GM19452 (cell line): ENCODE measurements around the gene CRYBG2.

Experiments used
- ATAC-seq: cut with Tn5 transposase; IDR thresholded peaks from one replicate; pipeline ENCODE4 v1.9.1; 2021; ENCODE audit not compliant: unreplicated experiment

CRYBG2 gene

DNA sequence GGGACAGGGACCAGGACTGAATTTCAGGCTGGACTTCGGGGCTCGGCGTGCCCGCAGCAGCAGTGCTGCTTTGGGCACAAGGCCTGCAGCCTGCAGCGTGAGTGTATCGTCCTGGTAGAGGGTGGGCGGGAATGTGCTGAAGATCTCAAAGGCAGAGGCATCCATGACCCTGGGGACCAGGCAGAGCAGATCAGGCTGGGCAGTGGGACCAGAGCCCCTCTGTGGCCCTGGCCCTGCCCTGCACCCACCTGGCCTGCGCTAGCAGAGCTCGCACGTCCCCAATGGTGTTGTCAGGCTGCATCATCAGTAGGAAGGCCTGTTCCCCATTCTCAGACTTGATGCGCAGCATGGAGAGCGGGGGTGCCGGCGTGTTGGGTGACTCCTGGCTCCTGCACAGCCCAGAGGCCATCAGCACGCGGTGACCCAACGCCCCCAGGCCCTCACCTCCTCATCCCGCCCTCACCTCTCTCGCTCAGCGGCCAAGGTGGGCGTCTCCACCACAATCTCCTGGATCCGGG lies 71.5 kb downstream of the CRYBG2 start:
- ATAC-seq, result no peak

DNA sequence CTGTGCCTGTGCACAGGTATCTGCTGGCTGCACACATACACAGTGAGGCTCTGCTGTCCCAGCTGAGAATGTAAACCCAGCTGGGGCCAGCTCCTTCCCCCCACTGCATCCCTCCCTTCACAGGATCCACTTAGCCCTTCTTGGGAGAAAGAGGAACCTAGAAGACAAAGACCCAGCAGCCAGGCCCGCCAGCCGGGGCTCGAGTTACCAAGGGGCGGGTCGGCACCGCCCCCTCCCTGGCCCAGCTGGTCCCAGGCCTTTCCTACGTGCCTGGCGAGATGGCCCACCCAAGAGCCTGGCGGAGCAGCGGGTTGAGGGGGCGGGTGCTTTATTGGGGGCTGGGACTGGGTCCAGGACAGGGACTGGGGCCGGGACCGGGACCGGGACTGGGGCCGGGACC lies 72.0 kb downstream of the CRYBG2 start:
- ATAC-seq, result no peak

DNA sequence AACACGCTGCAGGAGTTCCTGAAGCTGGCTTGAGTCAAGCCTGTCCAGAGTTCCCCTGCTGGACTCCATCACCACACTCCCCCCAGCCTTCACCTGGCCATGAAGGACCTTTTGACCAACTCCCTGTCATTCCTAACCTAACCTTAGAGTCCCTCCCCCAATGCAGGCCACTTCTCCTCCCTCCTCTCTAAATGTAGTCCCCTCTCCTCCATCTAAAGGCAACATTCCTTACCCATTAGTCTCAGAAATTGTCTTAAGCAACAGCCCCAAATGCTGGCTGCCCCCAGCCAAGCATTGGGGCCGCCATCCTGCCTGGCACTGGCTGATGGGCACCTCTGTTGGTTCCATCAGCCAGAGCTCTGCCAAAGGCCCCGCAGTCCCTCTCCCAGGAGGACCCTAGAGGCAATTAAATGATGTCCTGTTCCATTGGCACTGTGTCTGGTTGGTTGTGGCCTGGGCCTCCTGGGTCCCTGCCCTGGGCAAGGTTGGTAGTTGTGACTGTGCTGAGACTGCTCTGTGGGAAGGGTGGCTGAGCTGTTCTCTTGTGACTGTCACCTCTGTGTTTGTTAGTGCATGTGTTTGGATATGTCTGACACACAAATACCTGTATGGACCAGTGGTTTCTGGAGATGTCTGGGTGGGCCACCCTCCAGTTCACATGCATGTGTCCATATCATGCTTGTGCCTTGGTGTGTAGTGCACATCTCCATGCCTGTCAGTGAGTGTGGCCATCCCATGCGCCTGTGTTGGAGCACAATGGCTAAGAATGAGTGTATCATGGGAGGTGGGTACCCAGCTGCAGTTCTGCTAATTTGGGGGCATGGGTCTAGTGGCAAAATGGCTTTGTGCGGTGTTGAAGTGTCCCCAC lies 72.6 kb downstream of the CRYBG2 start:
- no peak for ATAC-seq

DNA sequence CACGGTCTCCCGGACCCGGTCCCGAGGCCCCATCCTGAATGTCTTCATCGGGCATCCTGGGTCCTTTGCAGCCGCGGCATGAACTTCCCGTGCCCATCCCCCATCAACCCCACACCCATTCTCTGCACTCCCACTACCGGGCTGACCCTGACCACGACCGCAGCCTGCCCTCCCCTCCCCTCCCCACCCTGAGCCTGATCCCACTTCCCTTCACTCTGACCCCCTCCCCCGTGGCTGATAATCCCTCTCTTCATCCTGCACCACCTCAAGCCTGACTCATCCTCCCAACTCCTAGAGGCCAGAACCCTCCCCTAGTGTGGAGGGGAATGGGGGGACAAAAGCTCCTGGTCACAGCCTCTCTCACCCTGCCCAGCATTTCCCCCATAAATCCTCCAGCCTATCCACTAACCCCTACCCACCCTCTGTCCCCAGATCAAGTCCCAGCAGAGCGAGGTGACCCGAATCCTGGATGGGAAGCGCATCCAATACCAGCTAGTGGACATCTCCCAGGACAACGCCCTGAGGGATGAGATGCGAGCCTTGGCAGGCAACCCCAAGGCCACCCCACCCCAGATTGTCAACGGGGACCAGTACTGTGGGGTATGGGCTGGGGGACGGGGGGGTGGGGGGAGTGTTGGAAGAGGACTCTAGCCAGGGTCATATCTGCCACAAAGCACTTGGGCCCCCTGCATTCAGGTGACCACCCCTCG lies 73.4 kb downstream of the CRYBG2 start:
- no peak for ATAC-seq

DNA sequence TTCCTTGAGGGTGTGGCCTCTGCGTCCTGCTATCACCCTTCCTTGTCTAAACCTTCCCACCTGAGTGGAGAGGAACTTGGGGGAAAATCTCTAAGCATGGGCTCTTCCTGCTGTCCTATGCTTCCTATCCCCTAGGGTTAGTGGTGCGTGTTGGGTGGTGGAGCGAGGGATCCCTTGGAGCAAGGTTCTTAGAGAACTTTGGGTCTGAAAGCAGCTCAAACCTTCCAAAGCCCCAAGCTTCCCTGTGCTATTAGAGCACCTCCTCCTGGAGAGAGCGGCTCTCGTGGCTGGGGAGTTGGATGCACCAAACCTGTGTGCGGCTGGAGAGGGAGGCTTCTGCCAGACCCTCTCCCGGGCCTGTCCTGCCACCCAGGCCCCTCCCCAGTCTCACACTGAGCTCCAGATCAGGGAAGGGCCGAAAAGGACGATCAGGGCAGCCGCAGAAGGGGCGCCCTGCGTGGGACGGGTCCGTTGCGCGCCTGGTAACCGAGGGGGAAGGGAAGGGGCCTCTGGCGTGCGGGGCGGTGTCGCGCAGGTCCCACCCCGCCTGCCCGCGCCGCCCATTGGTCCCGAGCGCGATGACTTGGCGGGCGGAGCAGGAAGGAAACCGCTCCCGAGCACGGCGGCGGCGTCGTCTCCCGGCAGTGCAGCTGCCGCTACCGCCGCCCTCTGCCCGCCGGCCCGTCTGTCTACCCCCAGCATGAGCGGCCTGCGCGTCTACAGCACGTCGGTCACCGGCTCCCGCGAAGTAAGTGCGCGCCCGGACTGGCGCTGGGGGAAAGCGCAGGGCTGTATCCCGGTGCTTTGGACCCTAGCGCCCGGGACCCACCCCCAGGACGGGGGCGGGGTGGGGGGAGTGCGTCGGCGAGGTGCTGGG lies 74.2 kb downstream of the CRYBG2 start, which contains the start of gene SH3BGRL3:
Gene SH3BGRL3, plus strand, starts transcription at position 631 of the 877 bp plus-strand sequence. Its CDS starts 70 bp downstream, at position 701.
- ATAC-seq, result peak; percentile 62

DNA sequence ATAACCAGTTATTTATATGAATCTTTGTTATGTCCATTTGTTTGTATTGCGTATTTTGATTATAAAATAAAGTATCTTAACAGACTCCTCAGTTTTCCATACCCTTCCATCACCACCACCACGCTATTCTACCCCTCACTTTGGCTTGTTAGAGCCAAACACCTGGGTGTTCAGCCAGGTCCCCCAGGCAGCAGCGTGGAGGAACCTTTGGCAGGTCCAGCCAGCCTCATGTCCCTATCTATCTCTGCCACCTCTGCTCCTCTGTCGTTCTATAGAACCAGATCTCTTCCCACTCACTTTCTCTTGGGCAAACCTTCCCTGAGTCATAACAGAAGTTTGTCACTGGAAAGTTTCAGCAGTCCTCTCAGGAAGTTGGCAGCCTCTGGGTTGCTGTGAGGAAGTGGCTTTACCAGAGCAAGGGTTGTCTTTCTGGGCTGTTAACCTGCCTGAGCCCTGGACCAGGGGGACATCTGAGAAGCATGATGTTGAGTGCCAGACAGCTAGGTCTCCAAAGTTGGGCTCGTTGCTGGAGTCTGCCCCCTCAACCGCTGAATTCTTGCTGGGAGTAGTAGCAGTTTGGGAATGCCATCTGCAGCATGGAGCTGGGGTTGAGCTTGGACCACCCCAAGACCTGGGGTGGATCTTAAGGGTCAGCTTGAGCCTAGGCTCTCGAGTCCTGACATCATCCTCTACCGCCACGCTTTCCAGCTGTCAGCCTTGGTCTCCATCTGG lies 75.0 kb downstream of the CRYBG2 start:
- no peak for ATAC-seq

DNA sequence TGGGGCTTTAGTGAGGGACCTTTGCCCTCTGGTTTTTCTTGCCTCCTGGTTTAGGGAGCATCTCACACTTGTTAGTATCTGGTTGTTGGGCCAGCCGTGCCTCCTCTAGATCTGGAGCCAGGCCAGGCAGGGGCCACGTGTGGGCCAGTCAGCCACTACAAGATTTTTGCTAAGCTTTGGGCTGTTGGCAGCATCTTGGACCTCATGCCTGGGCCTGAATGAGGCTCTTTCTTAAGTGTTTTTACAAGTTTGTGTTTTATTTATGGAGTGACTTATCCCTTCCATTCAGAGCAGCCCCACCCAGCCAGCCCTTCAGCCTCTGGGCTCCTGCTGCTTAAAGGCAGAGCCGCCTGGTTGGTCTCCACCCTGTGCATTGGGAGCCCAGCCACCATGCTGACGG lies 75.6 kb downstream of the CRYBG2 start:
- ATAC-seq, result no peak

DNA sequence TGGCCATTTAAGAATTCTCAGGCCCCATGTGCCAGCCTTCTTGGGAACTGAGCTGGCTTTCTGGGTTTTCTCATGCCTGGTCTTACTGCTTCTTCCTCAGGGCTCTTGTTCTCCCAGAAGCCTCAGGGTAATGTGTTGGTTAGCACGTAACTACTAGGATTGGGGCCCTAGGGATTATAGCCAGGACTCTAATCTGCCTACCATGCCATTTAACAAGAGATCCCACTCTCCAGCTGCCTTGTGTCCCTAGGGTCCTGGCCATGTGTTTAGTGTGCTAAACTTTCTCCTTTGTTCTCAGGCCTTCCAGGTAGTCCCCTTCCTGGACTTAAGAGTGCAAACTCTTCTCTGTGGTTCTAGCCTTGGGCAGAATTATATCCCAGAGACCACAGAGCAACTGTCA lies 76.2 kb downstream of the CRYBG2 start:
- ATAC-seq, result no peak

DNA sequence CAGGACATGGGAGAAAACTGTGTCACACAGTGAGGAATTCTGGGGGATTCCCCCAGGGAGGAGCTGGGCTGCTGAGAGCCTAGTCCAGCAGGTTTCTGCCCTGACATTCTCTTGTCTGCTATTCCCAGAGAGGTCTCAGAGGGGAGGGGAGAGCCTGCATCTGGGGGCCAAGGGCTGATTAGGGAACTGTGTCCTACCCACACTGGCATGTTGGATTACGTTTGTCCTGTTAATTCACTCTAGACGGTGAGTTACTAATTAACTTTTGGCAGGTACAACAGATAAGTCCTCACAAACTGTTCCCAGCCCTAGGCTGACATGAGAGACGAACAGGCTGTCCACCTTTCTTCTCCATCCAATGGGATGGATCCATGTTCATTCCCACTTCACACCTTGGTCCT lies 76.7 kb downstream of the CRYBG2 start:
- no peak for ATAC-seq

DNA sequence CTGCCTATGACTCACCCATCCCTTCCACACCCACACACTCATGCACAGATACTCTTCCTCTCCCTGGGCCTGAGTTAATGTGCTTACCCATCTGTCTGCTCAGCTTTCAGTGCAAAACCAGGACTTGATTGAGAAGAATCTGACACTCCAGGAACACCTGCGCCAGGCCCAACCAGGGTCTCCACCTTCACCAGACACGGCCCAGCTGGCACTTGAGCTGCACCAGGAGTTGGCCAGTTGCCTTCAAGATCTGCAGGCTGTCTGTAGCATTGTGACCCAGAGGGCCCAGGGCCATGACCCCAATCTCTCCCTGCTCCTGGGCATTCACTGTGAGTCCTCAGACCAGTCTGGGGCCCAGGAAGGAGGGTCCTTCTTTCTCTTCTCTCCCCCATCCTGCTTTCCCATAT lies 77.5 kb downstream of the CRYBG2 start:
- no peak for ATAC-seq

DNA sequence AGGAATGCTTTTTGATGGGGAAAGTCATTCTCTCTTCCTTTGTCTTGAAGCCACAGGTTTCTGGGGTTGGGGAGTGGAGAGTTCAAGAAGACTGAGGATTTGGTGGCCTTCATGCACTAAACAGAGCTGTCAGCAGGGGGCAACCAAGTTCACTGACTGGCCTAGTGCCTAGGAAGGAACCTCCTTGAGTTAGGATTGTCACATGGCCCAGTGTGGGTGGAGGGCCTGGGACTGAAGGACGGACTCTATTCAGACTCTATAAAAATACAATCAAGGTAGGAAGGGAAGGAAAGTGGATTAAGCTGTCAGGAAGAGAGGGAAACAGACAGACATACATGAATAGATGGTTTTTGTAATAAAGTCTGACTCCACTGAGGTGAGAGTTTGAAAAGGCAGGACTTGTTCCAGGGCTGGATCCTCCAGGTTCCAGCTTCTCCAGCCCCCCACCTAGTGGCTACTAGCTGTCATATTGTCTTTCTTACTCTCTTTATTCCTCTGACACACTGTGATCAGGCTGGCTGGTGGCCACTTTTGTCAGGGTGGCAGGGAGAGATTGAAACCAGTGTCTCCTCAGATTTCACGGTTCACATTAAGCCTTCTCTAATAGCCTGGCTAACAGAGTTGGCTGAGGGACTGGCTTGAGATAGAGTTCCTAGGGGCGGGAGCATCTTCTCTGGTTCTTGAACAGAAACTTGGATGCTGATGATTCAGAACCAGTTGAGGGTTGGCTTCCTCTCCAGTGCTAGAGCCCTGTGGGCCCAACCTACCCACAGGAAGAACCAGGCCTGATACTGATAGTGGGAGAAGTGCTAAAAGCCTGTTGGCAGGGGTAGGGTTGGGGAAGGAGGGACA lies 78.1 kb downstream of the CRYBG2 start:
- no peak for ATAC-seq

DNA sequence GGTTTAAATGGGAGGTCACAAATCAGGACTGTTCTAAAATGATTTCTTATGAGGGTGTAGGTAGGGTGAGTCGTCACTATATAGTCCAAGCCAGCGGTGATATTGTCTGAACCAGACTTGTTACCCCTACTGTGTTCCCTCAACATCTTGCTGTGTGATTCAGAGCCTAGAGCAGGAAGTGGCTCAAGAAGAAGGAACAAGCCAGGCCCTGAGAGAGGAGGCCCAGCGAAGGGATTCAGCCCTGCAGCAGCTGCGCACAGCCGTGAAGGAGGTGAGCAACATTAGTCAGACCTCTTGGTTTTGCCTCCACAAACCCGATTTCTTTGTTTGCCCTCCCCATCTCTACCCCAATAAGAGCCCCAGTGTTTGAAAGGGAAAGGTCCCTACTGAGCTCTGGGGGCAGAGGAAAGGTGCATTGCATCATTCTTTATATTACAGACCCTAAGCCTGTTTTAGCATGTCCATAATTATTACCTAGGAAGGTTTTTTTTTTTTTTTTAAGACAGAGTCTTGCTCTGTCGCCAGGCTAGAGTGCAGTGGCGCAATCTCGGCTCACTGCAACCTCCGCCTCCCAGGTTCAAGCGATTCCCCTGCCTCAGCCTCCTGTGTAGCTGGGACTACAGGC lies 79.0 kb downstream of the CRYBG2 start:
- no peak for ATAC-seq
